OCI-LY7 (cell line): Measurements from ENCODE around the gene CAMK1. TPM values are rescaled to one million over a fixed set of nuclear protein-coding genes. Genes with fewer than 3 reads are reported as not detected.

Experiments used
- BruUV-seq: library from RNA; stranded (reverse); fragments of 400-500 nt; replicated peaks from 2 replicates; lab custom pipeline; 2021; lab: Mats Ljungman, UMichigan
- CTCF ChIA-PET: fragments of 300-600 bp; sonication (Branson Sonifier 250); formaldehyde crosslinking; loops from one replicate; lab custom pipeline; 2022; ENCODE audit warnings: antibody characterized with exemption; ENCODE audit not compliant: unreplicated experiment; lab: Charles Lee
- POLR2A ChIA-PET: fragments of 300-600 bp; sonication (Branson Sonifier 250); formaldehyde crosslinking; loops from one replicate; lab custom pipeline; 2022; ENCODE audit warnings: antibody characterized with exemption; lab: Charles Lee
- DNase-seq: peaks from one replicate; pipeline ENCODE4 v3.0.0-alpha.2; 2015; ENCODE audit warnings: low spot score
- H2AFZ ChIP-seq: fragments of 200-600 bp; sonication (generic), shearing (Covaris generic); 2 replicates; pipeline ENCODE4 v1.6.1; 2014; ENCODE audit warnings: mild to moderate bottlenecking, antibody characterized with exemption, low read length, moderate library complexity
- H3K27ac ChIP-seq: fragments of 200-600 bp; sonication (generic); 2 replicates; pipeline ENCODE4 v1.5.1; 2014; ENCODE audit warnings: mixed run types, low read depth, mild to moderate bottlenecking, moderate library complexity, low read length, inconsistent platforms; ENCODE audit not compliant: poor library complexity, severe bottlenecking
- H3K36me3 ChIP-seq: fragments of 200-600 bp; sonication (generic); 2 replicates; pipeline ENCODE4 v1.6.1; 2014; ENCODE audit warnings: mild to moderate bottlenecking, antibody characterized with exemption, low read length, moderate library complexity, mixed read lengths; ENCODE audit not compliant: insufficient read depth
- H3K4me1 ChIP-seq: fragments of 200-600 bp; sonication (generic); 2 replicates; pipeline ENCODE4 v1.5.1; 2014; ENCODE audit warnings: mild to moderate bottlenecking, low read length; ENCODE audit not compliant: insufficient read depth, poor library complexity, severe bottlenecking
- H3K4me2 ChIP-seq: fragments of 200-600 bp; sonication (generic); 2 replicates; pipeline ENCODE4 v1.6.1; 2014; ENCODE audit warnings: mild to moderate bottlenecking, low read length
- H3K4me3 ChIP-seq: fragments of 200-600 bp; sonication (generic); 2 replicates; pipeline ENCODE4 v1.5.1; 2014; ENCODE audit warnings: mild to moderate bottlenecking, low read depth, low read length; ENCODE audit not compliant: poor library complexity, severe bottlenecking
- H3K79me2 ChIP-seq: fragments of 200-600 bp; sonication (generic); 2 replicates; pipeline ENCODE4 v1.6.1; 2016; ENCODE audit warnings: low read depth, mild to moderate bottlenecking, low read length, moderate library complexity, mixed read lengths; ENCODE audit not compliant: insufficient read depth
- H3K9me2 ChIP-seq: fragments of 200-600 bp; sonication (generic); 2 replicates; pipeline ENCODE4 v1.6.1; 2016; ENCODE audit warnings: mild to moderate bottlenecking, low read length, mixed read lengths; ENCODE audit not compliant: insufficient read depth
- H3K9me3 ChIP-seq: fragments of 200-600 bp; sonication (generic); 2 replicates; pipeline ENCODE4 v1.6.1; 2014; ENCODE audit warnings: mild to moderate bottlenecking, mixed run types, low read length, mixed read lengths
- H4K20me1 ChIP-seq: fragments of 200-600 bp; sonication (generic); 2 replicates; pipeline ENCODE4 v1.6.1; 2014; ENCODE audit warnings: mild to moderate bottlenecking, antibody characterized with exemption, low read length, moderate library complexity, mixed read lengths; ENCODE audit not compliant: insufficient read depth
- EZH2phosphoT487 ChIP-seq: fragments of 200-600 bp; sonication (generic); IDR thresholded peaks from 2 replicates; pipeline ENCODE4 v1.6.1; 2018; ENCODE audit warnings: low read depth, borderline replicate concordance, mild to moderate bottlenecking, mixed run types, antibody characterized with exemption, low read length, moderate library complexity, mixed read lengths
- intact Hi-C: fragments of 100-400 bp; cut with micrococcal nuclease; formaldehyde crosslinking; loops from one replicate; pipeline ENCODE4 v1.10.0; 2022; ENCODE audit not compliant: unreplicated experiment
- total RNA-seq, 2 experiments: library from RNA; depleted of rRNA in 1 of 2; stranded (reverse); fragments of >200 nt in 1 of 2; shearing (Covaris generic) in 1 of 2; gene quantifications; 2 replicates each; pipeline ENCODE4 v1.2.3, GENCODE V29; 2014 to 2022
- TF ChIP-seq, protein P1 (sequence below): fragments of 200-600 bp; sonication (generic); conservative IDR thresholded peaks from 2 replicates; pipeline ENCODE4 v1.5.1; 2014; ENCODE audit warnings: mild to moderate bottlenecking, antibody characterized with exemption, low read length, moderate library complexity, mixed read lengths

The CAMK1 gene
- total RNA-seq, 2 experiments from 2014 or later: not detected

DNA sequence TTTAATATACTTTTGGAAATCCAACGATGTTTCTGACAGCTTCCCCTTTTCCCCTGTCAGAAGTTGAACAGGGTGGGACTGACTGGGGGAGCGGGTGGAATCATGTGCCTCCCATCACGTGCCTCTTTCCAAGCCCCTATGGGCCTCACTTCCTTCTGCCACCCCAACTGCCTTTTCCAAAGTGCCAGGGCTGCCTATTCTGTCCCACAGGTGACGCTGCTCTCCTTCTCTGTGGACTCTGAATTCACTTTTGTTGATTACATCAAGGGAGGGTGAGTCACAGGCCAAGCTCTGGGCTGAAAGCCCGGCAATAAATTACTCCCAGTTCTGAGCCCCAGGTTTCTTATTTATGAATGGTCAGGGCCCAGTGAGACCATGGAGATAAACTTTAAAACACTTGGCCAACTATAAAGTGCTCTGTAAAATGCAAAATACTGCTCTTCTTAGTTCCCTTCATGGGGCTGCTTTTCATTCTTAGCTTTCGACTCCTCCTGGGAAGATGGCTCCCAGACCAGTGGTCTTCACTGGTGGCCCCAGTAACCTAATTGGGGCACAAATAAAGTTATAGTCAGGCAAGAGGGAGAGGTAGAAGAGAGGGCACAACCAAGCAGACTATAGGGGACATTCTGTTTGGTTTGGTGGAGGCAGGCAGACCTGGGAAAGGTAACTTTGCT, 53.8 kb downstream of the CAMK1 start:
- no peaks in the 10 kb centered on the region for H3K79me2 ChIP-seq
- no peak overlapping the region for H3K27ac ChIP-seq
- peak; percentile 12 for DNase-seq
- intact Hi-C loops: no loop called here
- CTCF ChIA-PET: no interaction called here
- BruUV-seq: no TSS peak
- H4K20me1 ChIP-seq: no peaks in the 10 kb centered on the region
- no peaks in the 10 kb centered on the region for H3K4me1 ChIP-seq
- no peak overlapping the region for H3K4me3 ChIP-seq
- no peaks in the 10 kb centered on the region for H3K36me3 ChIP-seq
- H3K9me2 ChIP-seq: no peaks in the 10 kb centered on the region
- no peak overlapping the region; the same call in 1 of the 2 replicates for H2AFZ ChIP-seq
- POLR2A ChIA-PET: interaction anchor here (0.5 kb wide), 1 partner anchor 17 kb away, joined by 3 read pairs; no protein-coding TSS in a partner anchor
- no peaks in the 10 kb centered on the region for H3K9me3 ChIP-seq
- no peak overlapping the region for H3K4me2 ChIP-seq
- no peak for TF ChIP-seq EZH2phosphoT487
- TF ChIP-seq, protein P1, sequence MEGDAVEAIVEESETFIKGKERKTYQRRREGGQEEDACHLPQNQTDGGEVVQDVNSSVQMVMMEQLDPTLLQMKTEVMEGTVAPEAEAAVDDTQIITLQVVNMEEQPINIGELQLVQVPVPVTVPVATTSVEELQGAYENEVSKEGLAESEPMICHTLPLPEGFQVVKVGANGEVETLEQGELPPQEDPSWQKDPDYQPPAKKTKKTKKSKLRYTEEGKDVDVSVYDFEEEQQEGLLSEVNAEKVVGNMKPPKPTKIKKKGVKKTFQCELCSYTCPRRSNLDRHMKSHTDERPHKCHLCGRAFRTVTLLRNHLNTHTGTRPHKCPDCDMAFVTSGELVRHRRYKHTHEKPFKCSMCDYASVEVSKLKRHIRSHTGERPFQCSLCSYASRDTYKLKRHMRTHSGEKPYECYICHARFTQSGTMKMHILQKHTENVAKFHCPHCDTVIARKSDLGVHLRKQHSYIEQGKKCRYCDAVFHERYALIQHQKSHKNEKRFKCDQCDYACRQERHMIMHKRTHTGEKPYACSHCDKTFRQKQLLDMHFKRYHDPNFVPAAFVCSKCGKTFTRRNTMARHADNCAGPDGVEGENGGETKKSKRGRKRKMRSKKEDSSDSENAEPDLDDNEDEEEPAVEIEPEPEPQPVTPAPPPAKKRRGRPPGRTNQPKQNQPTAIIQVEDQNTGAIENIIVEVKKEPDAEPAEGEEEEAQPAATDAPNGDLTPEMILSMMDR: 0 out of 2 replicates have a peak, but pooled peaks have one; percentile 32

DNA sequence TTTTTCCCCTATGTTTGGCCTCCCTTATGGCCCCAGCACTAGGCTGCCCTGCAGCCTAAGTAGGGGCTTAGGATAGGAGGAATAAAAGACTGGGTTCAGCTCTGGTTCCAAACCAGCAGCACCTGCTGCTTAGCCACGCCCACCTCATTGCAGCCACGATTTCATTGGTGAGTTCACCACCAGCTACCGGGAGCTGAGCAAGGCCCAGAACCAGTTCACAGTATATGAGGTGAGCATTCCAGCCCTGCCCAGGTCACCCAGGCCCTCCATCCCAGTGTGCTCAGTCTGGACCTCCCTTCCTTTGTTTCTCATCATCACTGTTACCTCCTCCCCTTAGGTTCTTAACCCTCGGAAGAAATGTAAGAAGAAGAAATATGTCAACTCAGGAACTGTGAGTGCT, 54.6 kb downstream of the CAMK1 start:
- ChIA-PET POLR2A (no interaction called here), CTCF (no interaction called here)
- Histone ChIP-seq H3K4me1 (no peaks in the 10 kb centered on the region), H3K9me3 (no peaks in the 10 kb centered on the region), H3K4me2 (no peak overlapping the region), H3K27ac (no peak overlapping the region), H3K36me3 (no peaks in the 10 kb centered on the region), H2AFZ (no peak overlapping the region), H3K4me3 (no peak overlapping the region), H4K20me1 (no peaks in the 10 kb centered on the region), H3K79me2 (no peaks in the 10 kb centered on the region), H3K9me2 (no peaks in the 10 kb centered on the region)
- intact Hi-C loops: no loop called here
- BruUV-seq: no TSS peak
- DNase-seq: peak; percentile 15
- TF ChIP-seq, protein P1: no peak
- no peak for TF ChIP-seq EZH2phosphoT487

DNA sequence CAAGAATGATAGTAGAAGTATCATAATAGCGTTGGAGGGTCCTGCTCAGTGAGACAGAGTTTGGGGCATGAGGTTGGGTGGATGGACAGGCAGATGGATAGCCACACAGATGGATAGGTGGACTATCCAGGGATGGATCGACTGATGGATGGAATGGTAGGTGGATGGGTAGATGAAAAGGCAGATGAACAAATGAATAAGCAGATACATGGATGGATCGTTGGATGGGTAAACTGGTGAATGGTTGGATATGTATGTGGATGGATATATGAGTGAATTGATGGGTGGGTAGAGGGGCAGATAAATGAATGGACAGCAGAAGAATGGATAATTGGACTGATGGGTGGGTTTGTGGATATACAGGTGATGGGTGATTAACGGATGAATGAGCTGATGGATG, 56.6 kb downstream of the CAMK1 start:
- Histone ChIP-seq H3K4me1 (no peaks in the 10 kb centered on the region), H4K20me1 (no peaks in the 10 kb centered on the region), H2AFZ (no peak overlapping the region), H3K9me3 (no peaks in the 10 kb centered on the region), H3K4me2 (no peak overlapping the region), H3K4me3 (no peak overlapping the region), H3K79me2 (no peaks in the 10 kb centered on the region), H3K9me2 (no peaks in the 10 kb centered on the region), H3K36me3 (no peaks in the 10 kb centered on the region), H3K27ac (no peak overlapping the region)
- BruUV-seq: no TSS peak
- TF ChIP-seq, protein P1: no peak
- no peak for TF ChIP-seq EZH2phosphoT487
- intact Hi-C loops: no loop called here
- no peak for DNase-seq
- POLR2A ChIA-PET: no interaction called here
- CTCF ChIA-PET: interaction anchor here (1.0 kb wide), 1 partner anchor 23 kb away, joined by 3 read pairs; no protein-coding TSS in a partner anchor
